GM10266 (cell line): ENCODE measurements around the gene CRYBA1.

ENCODE experiments used
- DNase-seq: peaks from one replicate; pipeline ENCODE4 v3.0.0; 2012; ENCODE audit errors: extremely low spot score
- CTCF ChIP-seq: IDR thresholded peaks from 2 replicates; pipeline ENCODE4 v1.5.1; 2012; ENCODE audit warnings: mild to moderate bottlenecking, low read depth; ENCODE audit not compliant: control insufficient read depth, insufficient read depth; ENCODE audit errors: missing control alignments

CRYBA1 gene

GRCh38 chr17:29295420-29295819 lies 48.8 kb downstream of the CRYBA1 start:
- no peak for TF ChIP-seq CTCF
- no peak for DNase-seq

GRCh38 chr17:29299031-29299430 lies 52.4 kb downstream of the CRYBA1 start:
- TF ChIP-seq CTCF, result no peak
- DNase-seq, result no peak

- no peak for DNase-seq
- no peak for TF ChIP-seq CTCF
Measured at GRCh38 chr17:29303386-29303785, 56.7 kb downstream of the CRYBA1 start.
